PC-3 (cell line): Measurements from ENCODE around the gene GLCE. TPM values are rescaled to one million over a fixed set of nuclear protein-coding genes. Genes with fewer than 3 reads are reported as not detected.

Experiments used
- ATAC-seq: fragments of 200-7000 bp; cut with Tn5 transposase; 2 replicates; pipeline ENCODE4 v1.9.1; 2020; ENCODE audit warnings: mild to moderate bottlenecking, moderate library complexity
- BruUV-seq: library from RNA; stranded (reverse); fragments of 400-500 nt; replicated peaks from 2 replicates; lab custom pipeline; 2021; lab: Mats Ljungman, UMichigan
- CTCF ChIA-PET: fragments of 300-600 bp; sonication (Branson Sonifier 250); formaldehyde crosslinking; loops from one replicate; lab custom pipeline; 2022; ENCODE audit warnings: antibody characterized with exemption; lab: Charles Lee
- POLR2A ChIA-PET: fragments of 300-600 bp; sonication (Branson Sonifier 250); formaldehyde crosslinking; loops from one replicate; lab custom pipeline; 2022; ENCODE audit warnings: antibody characterized with exemption; ENCODE audit not compliant: unreplicated experiment; lab: Charles Lee
- DNase-seq: peaks from one replicate; pipeline ENCODE4 v3.0.0-alpha.2; 2015
- H2AFZ ChIP-seq: fragments of 300-600 bp; sonication (generic); 2 replicates; pipeline ENCODE4 v1.6.0; 2016; ENCODE audit warnings: antibody characterized with exemption, low read length
- H3F3A ChIP-seq: fragments of 300-600 bp; sonication (generic); one replicate; pipeline ENCODE4 v1.6.0; 2017; ENCODE audit warnings: antibody characterized with exemption, low read length, control low read depth, mild to moderate bottlenecking; ENCODE audit not compliant: unreplicated experiment
- H3K27ac ChIP-seq: fragments of 300-600 bp; sonication (generic); 2 replicates; pipeline ENCODE4 v1.5.1; 2016; ENCODE audit warnings: mild to moderate bottlenecking, low read length
- H3K27me3 ChIP-seq: fragments of 300-600 bp; sonication (generic); 2 replicates; pipeline ENCODE4 v1.6.1; 2016; ENCODE audit warnings: low read length, mixed read lengths
- H3K36me3 ChIP-seq: fragments of 300-600 bp; sonication (generic); 2 replicates; pipeline ENCODE4 v1.6.1; 2016; ENCODE audit warnings: low read depth, mixed run types, low read length, mixed read lengths
- H3K4me1 ChIP-seq: fragments of 300-600 bp; sonication (generic); 2 replicates; pipeline ENCODE4 v1.5.1; 2016; ENCODE audit warnings: low read length; ENCODE audit not compliant: insufficient read depth
- H3K4me2 ChIP-seq: fragments of 300-600 bp; sonication (generic); 2 replicates; pipeline ENCODE4 v1.6.0; 2016; ENCODE audit warnings: low read length
- H3K4me3 ChIP-seq: fragments of 300-600 bp; sonication (generic); 2 replicates; pipeline ENCODE4 v1.5.1; 2016; ENCODE audit warnings: mild to moderate bottlenecking, low read length, mixed read lengths
- H3K79me2 ChIP-seq: fragments of 300-600 bp; sonication (generic); 2 replicates; pipeline ENCODE4 v1.6.1; 2017; ENCODE audit warnings: low read length, mixed read lengths
- H3K9ac ChIP-seq: fragments of 300-600 bp; sonication (generic); 2 replicates; pipeline ENCODE4 v1.6.0; 2016; ENCODE audit warnings: mild to moderate bottlenecking, low read length
- H3K9me2 ChIP-seq: fragments of 300-600 bp; sonication (generic); replicated peaks from 2 replicates; pipeline ENCODE4 v1.6.1; 2016; ENCODE audit warnings: mixed run types, low read length, mixed read lengths
- H3K9me3 ChIP-seq: fragments of 300-600 bp; sonication (generic); 2 replicates; pipeline ENCODE4 v1.6.1; 2016; ENCODE audit warnings: low read length, mixed read lengths
- H4K20me1 ChIP-seq: fragments of 300-600 bp; sonication (generic); 2 replicates; pipeline ENCODE4 v1.6.1; 2016; ENCODE audit warnings: low read length, mixed read lengths
- CTCF ChIP-seq: fragments of 300-600 bp; sonication (generic); conservative IDR thresholded peaks from 2 replicates; pipeline ENCODE4 v1.5.1; 2017; ENCODE audit warnings: antibody characterized with exemption, low read depth, mild to moderate bottlenecking, low read length
- EZH2 ChIP-seq: fragments of 300-600 bp; sonication (generic); IDR thresholded peaks from one replicate; pipeline ENCODE4 v1.6.1; 2017; ENCODE audit warnings: antibody characterized with exemption, mild to moderate bottlenecking, low read length; ENCODE audit not compliant: unreplicated experiment
- EZH2phosphoT487 ChIP-seq: fragments of 300-600 bp; sonication (generic); IDR thresholded peaks from 2 replicates; pipeline ENCODE4 v1.6.1; 2018; ENCODE audit warnings: mild to moderate bottlenecking, antibody characterized with exemption, low read length, borderline replicate concordance
- intact Hi-C: fragments of 100-400 bp; cut with micrococcal nuclease; formaldehyde crosslinking; loops from 2 replicates; pipeline ENCODE4 v1.9.0; 2023
- total RNA-seq: library from RNA; depleted of rRNA; stranded (reverse); fragments of >200 nt; gene quantifications from 2 replicates; pipeline ENCODE4 v1.2.3, GENCODE V29; 2014

The GLCE gene
- total RNA-seq, 1 experiment from 2014 or later: 15.4 TPM

- Histone ChIP-seq H3K36me3 (no peaks in the 10 kb centered on the region), H3K4me1 (peaks cover 9% of the 10 kb centered on the region), H3K9me2 (no peaks in the 10 kb centered on the region), H3K4me2 (no peak overlapping the region), H2AFZ (no peak overlapping the region), H3K4me3 (no peak overlapping the region), H3K9me3 (no peaks in the 10 kb centered on the region), H3K27me3 (no peaks in the 10 kb centered on the region), H3K27ac (no peak overlapping the region), H3K9ac (no peak overlapping the region), H3F3A (no peaks in the 10 kb centered on the region), H3K79me2 (no peaks in the 10 kb centered on the region), H4K20me1 (no peaks in the 10 kb centered on the region)
- no TSS peak for BruUV-seq
- ChIA-PET POLR2A (no interaction called here), CTCF (no interaction called here)
- no peak for TF ChIP-seq EZH2
- TF ChIP-seq CTCF: no peak
- no peak for TF ChIP-seq EZH2phosphoT487
- DNase-seq: no peak
- ATAC-seq: no peak
- intact Hi-C loops: no loop called here
Measured at GRCh38 chr15:69149803-69150202, 10.6 kb upstream of the GLCE start.

- ChIA-PET CTCF (no interaction called here), POLR2A (no interaction called here)
- BruUV-seq: no TSS peak
- H4K20me1 ChIP-seq: no peaks in the 10 kb centered on the region
- no peaks in the 10 kb centered on the region for H3K79me2 ChIP-seq
- H3K4me2 ChIP-seq: no peak overlapping the region
- H3K4me1 ChIP-seq: peaks cover 14% of the 10 kb centered on the region
- intact Hi-C loops: no loop called here
- ATAC-seq (no peak), DNase-seq (no peak)
- no peaks in the 10 kb centered on the region for H3K27me3 ChIP-seq
- no peaks in the 10 kb centered on the region for H3K36me3 ChIP-seq
- H2AFZ ChIP-seq: no peak overlapping the region
- no peaks in the 10 kb centered on the region for H3F3A ChIP-seq
- TF ChIP-seq EZH2phosphoT487 (no peak), CTCF (no peak), EZH2 (no peak)
- H3K4me3 ChIP-seq: no peak overlapping the region
- H3K9ac ChIP-seq: no peak overlapping the region
- H3K27ac ChIP-seq: no peak overlapping the region
- no peaks in the 10 kb centered on the region for H3K9me2 ChIP-seq
- H3K9me3 ChIP-seq: no peaks in the 10 kb centered on the region
Measured at GRCh38 chr15:69150336-69150735, 10.1 kb upstream of the GLCE start.

DNA sequence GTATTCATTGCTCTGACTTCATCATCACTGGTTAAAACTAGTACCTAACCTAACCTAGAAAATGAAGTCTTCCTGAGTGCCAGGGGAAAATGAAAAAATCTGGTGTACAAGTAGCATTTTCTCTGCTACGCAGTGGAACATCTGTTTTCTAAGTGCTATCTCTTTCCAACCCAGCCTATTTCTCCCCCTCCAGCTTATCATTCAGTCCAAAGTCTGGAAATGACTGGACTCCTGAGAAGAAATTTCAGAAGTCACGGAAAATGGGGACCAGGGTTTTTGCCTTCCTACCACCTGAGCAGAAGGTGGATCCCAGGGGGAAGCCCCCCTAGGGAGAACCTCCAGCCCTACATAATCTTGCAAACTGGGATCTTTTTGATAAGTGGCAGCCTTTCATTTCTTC lies 9.6 kb upstream of the GLCE start:
- intact Hi-C loops: no loop called here
- ATAC-seq: no peak
- Histone ChIP-seq H3K27me3 (no peaks in the 10 kb centered on the region), H3K9me3 (no peaks in the 10 kb centered on the region), H3K4me1 (peaks cover 15% of the 10 kb centered on the region), H3K27ac (no peak overlapping the region), H3F3A (no peaks in the 10 kb centered on the region), H3K36me3 (no peaks in the 10 kb centered on the region), H3K9me2 (no peaks in the 10 kb centered on the region), H3K4me3 (no peak overlapping the region), H3K79me2 (no peaks in the 10 kb centered on the region), H2AFZ (no peak overlapping the region), H3K4me2 (no peak overlapping the region), H4K20me1 (no peaks in the 10 kb centered on the region), H3K9ac (no peak overlapping the region)
- ChIA-PET POLR2A (no interaction called here), CTCF (no interaction called here)
- TF ChIP-seq EZH2phosphoT487: no peak
- no peak for TF ChIP-seq CTCF
- no peak for TF ChIP-seq EZH2
- no TSS peak for BruUV-seq
- DNase-seq: no peak
